ENCODE results near the gene BANF2. TPM values are rescaled to one million over a fixed set of nuclear protein-coding genes. Genes with fewer than 3 reads are reported as not detected.

Gene BANF2
- total RNA-seq, 1 donor from 2014 or later, result not detected

- no peak for DNase-seq (ENCODE audit: low read depth)
- TF ChIP-seq, protein P1, sequence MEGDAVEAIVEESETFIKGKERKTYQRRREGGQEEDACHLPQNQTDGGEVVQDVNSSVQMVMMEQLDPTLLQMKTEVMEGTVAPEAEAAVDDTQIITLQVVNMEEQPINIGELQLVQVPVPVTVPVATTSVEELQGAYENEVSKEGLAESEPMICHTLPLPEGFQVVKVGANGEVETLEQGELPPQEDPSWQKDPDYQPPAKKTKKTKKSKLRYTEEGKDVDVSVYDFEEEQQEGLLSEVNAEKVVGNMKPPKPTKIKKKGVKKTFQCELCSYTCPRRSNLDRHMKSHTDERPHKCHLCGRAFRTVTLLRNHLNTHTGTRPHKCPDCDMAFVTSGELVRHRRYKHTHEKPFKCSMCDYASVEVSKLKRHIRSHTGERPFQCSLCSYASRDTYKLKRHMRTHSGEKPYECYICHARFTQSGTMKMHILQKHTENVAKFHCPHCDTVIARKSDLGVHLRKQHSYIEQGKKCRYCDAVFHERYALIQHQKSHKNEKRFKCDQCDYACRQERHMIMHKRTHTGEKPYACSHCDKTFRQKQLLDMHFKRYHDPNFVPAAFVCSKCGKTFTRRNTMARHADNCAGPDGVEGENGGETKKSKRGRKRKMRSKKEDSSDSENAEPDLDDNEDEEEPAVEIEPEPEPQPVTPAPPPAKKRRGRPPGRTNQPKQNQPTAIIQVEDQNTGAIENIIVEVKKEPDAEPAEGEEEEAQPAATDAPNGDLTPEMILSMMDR (IDR thresholded peaks at IDR 0.05; ENCODE audit: insufficient read depth, low read length, poor library complexity, severe bottlenecking), result no peak
- peaks cover 2% of the 10 kb centered on the region for H3K27me3 ChIP-seq (ENCODE audit: control insufficient read depth, insufficient read depth, low read length)
- H3K36me3 ChIP-seq (ENCODE audit: control insufficient read depth, insufficient read depth, low read length), result no peaks in the 10 kb centered on the region
- no peak overlapping the region for H3K4me3 ChIP-seq (ENCODE audit: low read depth, low read length)
Observed at GRCh38 chr20:17725094-17725835, 25.5 kb downstream of the BANF2 start.

- DNase-seq (ENCODE audit: low read depth), result no peak
- TF ChIP-seq, protein P1 (IDR thresholded peaks at IDR 0.05; ENCODE audit: insufficient read depth, low read length, poor library complexity, severe bottlenecking), result no peak
- Histone ChIP-seq H3K36me3 (ENCODE audit: control insufficient read depth, insufficient read depth, low read length) (no peaks in the 10 kb centered on the region), H3K27me3 (ENCODE audit: control insufficient read depth, insufficient read depth, low read length) (peaks cover 3% of the 10 kb centered on the region), H3K4me3 (ENCODE audit: low read depth, low read length) (no peak overlapping the region)
Observed at GRCh38 chr20:17726902-17727301, 27.1 kb downstream of the BANF2 start.

DNA sequence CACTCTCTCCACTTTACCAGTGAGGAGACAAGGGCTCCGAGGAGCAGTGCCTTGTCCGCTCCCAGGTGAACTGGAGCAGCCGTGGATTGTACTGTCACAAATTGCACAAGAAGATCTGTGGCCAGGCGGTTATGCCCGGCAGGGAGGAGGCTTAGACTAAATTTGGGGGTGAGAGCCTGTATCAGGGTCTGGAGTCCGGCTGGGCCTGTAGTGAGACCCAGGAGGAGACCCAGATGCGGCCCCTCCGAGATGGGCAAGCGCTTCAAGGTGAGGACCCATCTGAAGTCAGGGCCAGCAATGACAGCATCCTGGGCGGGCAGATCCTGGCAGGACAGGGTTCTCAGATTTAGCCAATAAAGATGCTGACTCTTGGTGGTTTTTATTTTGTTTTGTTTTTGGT, 27.6 kb downstream of the BANF2 start:
- H3K27me3 ChIP-seq (ENCODE audit: control insufficient read depth, insufficient read depth, low read length), result peaks cover 3% of the 10 kb centered on the region
- TF ChIP-seq, protein P1 (IDR thresholded peaks at IDR 0.05; ENCODE audit: insufficient read depth, low read length, poor library complexity, severe bottlenecking), result no peak
- no peaks in the 10 kb centered on the region for H3K36me3 ChIP-seq (ENCODE audit: control insufficient read depth, insufficient read depth, low read length)
- no peak for DNase-seq (ENCODE audit: low read depth)
- H3K4me3 ChIP-seq (ENCODE audit: low read depth, low read length), result no peak overlapping the region

GRCh38 chr20:17728074-17728473, 28.3 kb downstream of the BANF2 start:
- H3K4me3 ChIP-seq (ENCODE audit: low read depth, low read length), result no peak overlapping the region
- TF ChIP-seq, protein P1 (IDR thresholded peaks at IDR 0.05; ENCODE audit: insufficient read depth, low read length, poor library complexity, severe bottlenecking), result no peak
- H3K27me3 ChIP-seq (ENCODE audit: control insufficient read depth, insufficient read depth, low read length), result peaks cover 3% of the 10 kb centered on the region
- H3K36me3 ChIP-seq (ENCODE audit: control insufficient read depth, insufficient read depth, low read length), result no peaks in the 10 kb centered on the region
- DNase-seq (ENCODE audit: low read depth), result no peak

- no peak for DNase-seq (ENCODE audit: low read depth)
- Histone ChIP-seq H3K36me3 (ENCODE audit: control insufficient read depth, insufficient read depth, low read length) (no peaks in the 10 kb centered on the region), H3K27me3 (ENCODE audit: control insufficient read depth, insufficient read depth, low read length) (peaks cover 3% of the 10 kb centered on the region), H3K4me3 (ENCODE audit: low read depth, low read length) (no peak overlapping the region)
- TF ChIP-seq, protein P1 (IDR thresholded peaks at IDR 0.05; ENCODE audit: insufficient read depth, low read length, poor library complexity, severe bottlenecking), result no peak
Observed at GRCh38 chr20:17730071-17730470, 30.3 kb downstream of the BANF2 start.

DNA sequence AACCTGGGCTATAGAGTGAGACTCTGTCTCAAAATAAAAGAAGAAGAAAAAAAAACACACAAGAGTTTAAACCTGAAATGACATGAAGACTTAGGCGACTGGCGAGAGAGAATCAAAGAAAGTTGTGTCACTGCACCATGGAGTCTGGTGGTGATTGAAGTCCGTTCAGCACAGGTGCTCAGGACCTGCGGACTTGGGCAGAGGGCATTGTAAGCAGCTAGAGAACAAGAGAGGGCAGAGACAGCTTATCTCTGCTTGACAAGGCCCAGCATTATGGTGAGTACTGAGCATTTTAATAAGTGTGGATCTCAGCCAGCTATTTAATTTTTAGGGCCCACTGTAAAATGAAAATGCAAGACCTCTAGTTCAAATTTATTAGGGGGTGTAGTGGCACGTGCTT, 31.5 kb downstream of the BANF2 start:
- peaks cover 3% of the 10 kb centered on the region for H3K27me3 ChIP-seq (ENCODE audit: control insufficient read depth, insufficient read depth, low read length)
- TF ChIP-seq, protein P1 (IDR thresholded peaks at IDR 0.05; ENCODE audit: insufficient read depth, low read length, poor library complexity, severe bottlenecking), result no peak
- no peak for DNase-seq (ENCODE audit: low read depth)
- no peaks in the 10 kb centered on the region for H3K36me3 ChIP-seq (ENCODE audit: control insufficient read depth, insufficient read depth, low read length)
- H3K4me3 ChIP-seq (ENCODE audit: low read depth, low read length), result no peak overlapping the region

Data from kidney epithelial cell (primary cell).